Skeletal muscle satellite cell (primary cell): ENCODE data around the gene SF3A1.

Experiments used
- H3K27me3 ChIP-seq: 2 replicates; pipeline ENCODE4 v1.7.0; 2013; ENCODE audit warnings: low read length; ENCODE audit not compliant: control insufficient read depth, insufficient read depth
- H3K36me3 ChIP-seq: 2 replicates; pipeline ENCODE4 v1.7.0; 2013; ENCODE audit warnings: mild to moderate bottlenecking, control low read depth, low read length; ENCODE audit not compliant: insufficient read depth
- H3K4me1 ChIP-seq: 2 replicates; pipeline ENCODE4 v1.7.0; 2013; ENCODE audit warnings: low read length; ENCODE audit not compliant: control insufficient read depth, insufficient read depth
- H3K4me2 ChIP-seq: 2 replicates; pipeline ENCODE4 v1.7.0; 2013; ENCODE audit warnings: mild to moderate bottlenecking, low read length
- H3K4me3 ChIP-seq: 2 replicates; pipeline ENCODE4 v1.7.0; 2013; ENCODE audit warnings: low read length
- H3K9ac ChIP-seq: 2 replicates; pipeline ENCODE4 v1.7.0; 2013; ENCODE audit warnings: mild to moderate bottlenecking, low read depth, low read length, moderate library complexity
- H3K9me3 ChIP-seq: replicated peaks from 2 replicates; pipeline ENCODE4 v1.7.0; 2013; ENCODE audit warnings: mild to moderate bottlenecking, control low read depth, low read length

SF3A1 gene

DNA sequence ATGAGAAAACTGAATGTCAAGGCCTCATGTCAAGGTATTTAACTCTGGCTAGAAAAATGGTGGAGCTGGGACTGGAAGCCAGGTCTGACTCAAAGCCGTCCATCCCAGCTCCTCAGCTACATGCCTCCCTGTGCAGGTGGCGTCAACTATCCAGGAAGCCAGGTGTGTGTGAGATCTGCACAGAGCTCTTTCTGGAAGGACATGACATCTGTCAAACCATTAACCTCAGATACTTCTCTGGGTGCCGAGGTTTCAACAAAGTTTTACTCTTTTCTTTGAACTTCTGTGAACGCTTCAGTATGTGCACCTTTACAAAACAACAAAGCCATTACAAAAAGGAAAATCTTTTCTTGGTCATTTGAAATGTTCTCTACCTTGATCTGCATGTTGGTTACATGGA lies 60.4 kb downstream of the SF3A1 start:
- H3K4me1 ChIP-seq = peaks cover 2% of the 10 kb centered on the region
- H3K9ac ChIP-seq = no peak overlapping the region
- no peak overlapping the region for H3K4me2 ChIP-seq
- H3K9me3 ChIP-seq = no peaks in the 10 kb centered on the region
- no peak overlapping the region for H3K4me3 ChIP-seq
- peaks cover 77% of the 10 kb centered on the region for H3K36me3 ChIP-seq
- no peaks in the 10 kb centered on the region for H3K27me3 ChIP-seq

GRCh38 chr22:30295576-30295975 lies 61.1 kb downstream of the SF3A1 start:
- Histone ChIP-seq H3K36me3 (peaks cover 71% of the 10 kb centered on the region), H3K27me3 (no peaks in the 10 kb centered on the region), H3K9ac (no peak overlapping the region), H3K4me1 (peaks cover 10% of the 10 kb centered on the region), H3K9me3 (no peaks in the 10 kb centered on the region), H3K4me3 (no peak overlapping the region), H3K4me2 (no peak overlapping the region)

GRCh38 chr22:30294830-30295229 lies 61.9 kb downstream of the SF3A1 start:
- Histone ChIP-seq H3K36me3 (peaks cover 67% of the 10 kb centered on the region), H3K9ac (no peak overlapping the region), H3K4me3 (no peak overlapping the region)

GRCh38 chr22:30294066-30294465 lies 62.6 kb downstream of the SF3A1 start:
- Histone ChIP-seq H3K9ac (no peak overlapping the region), H3K4me2 (no peak overlapping the region), H3K27me3 (no peaks in the 10 kb centered on the region), H3K4me3 (no peak overlapping the region), H3K4me1 (peaks cover 19% of the 10 kb centered on the region), H3K9me3 (no peaks in the 10 kb centered on the region), H3K36me3 (peaks cover 63% of the 10 kb centered on the region)

More at GRCh38 chr22:30294830-30295229, 61.9 kb downstream of the SF3A1 start:
- no peak overlapping the region for H3K4me2 ChIP-seq
- H3K27me3 ChIP-seq = no peaks in the 10 kb centered on the region
- peaks cover 17% of the 10 kb centered on the region for H3K4me1 ChIP-seq
- no peaks in the 10 kb centered on the region for H3K9me3 ChIP-seq

- no peak overlapping the region for H3K4me2 ChIP-seq
- H3K4me3 ChIP-seq = no peak overlapping the region
- peaks cover 28% of the 10 kb centered on the region for H3K4me1 ChIP-seq
- peaks cover 53% of the 10 kb centered on the region for H3K36me3 ChIP-seq
- H3K27me3 ChIP-seq = no peaks in the 10 kb centered on the region
- no peaks in the 10 kb centered on the region for H3K9me3 ChIP-seq
- no peak overlapping the region for H3K9ac ChIP-seq
These were observed 63.7 kb downstream of the SF3A1 start for GRCh38 chr22:30293026-30293425.

DNA sequence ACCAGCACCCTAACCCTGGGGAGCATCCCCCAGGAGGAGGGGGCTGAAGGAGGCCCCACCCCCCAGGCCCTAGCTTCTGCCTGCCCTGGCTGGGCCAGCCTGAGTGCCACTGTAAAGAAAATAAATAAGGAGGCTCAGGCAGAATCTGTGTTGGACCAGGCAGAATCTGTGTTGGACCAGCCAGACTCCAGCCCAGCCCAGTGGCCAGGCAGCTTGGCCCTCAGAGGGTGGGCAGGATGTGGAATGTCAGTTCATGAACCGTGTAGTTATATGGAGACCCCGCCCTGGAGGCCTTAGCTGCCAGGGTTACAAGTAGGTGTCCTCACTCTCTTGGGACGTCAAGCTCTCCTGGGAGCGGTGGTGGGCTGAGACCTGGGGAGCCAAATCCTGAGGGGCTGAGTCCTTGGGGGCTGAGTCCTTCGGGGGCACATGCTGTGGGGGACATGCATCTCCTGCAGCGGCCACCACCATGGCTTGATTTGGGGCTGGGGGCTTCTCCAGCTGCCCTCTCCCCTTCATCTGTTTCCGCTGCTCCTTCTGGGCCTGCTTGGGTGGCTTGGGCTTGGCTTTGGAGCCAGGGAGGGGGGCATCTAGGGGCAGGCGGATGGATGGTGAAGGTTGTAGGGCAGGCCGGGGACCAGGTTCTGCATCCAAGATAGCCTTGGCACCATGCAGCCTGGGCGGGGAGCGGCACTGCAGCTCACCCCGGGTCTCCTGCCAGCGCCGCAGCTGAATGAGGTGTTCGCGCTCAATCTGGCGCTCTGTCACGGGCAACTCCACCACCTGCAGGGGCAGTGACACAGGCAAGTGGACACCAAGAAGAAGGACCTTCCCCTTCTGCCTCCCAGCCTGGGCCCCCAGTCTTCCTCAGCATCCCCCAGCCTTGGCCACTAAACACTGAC lies 64.4 kb downstream of the SF3A1 start:
- peaks cover 31% of the 10 kb centered on the region for H3K4me1 ChIP-seq
- H3K27me3 ChIP-seq = no peaks in the 10 kb centered on the region
- H3K9me3 ChIP-seq = no peaks in the 10 kb centered on the region
- H3K4me3 ChIP-seq = no peak overlapping the region
- no peak overlapping the region for H3K9ac ChIP-seq
- H3K4me2 ChIP-seq = no peak overlapping the region
- H3K36me3 ChIP-seq = peaks cover 48% of the 10 kb centered on the region

GRCh38 chr22:30291058-30291892 lies 65.4 kb downstream of the SF3A1 start:
- no peak overlapping the region for H3K4me3 ChIP-seq
- H3K9me3 ChIP-seq = no peaks in the 10 kb centered on the region
- peak overlapping the region; percentile 33 for H3K4me2 ChIP-seq
- H3K27me3 ChIP-seq = no peaks in the 10 kb centered on the region
- H3K36me3 ChIP-seq = peaks cover 38% of the 10 kb centered on the region
- peak overlapping the region; percentile 2 for H3K9ac ChIP-seq
- H3K4me1 ChIP-seq = peaks cover 31% of the 10 kb centered on the region

GRCh38 chr22:30290342-30291057 lies 66.2 kb downstream of the SF3A1 start:
- H3K9ac ChIP-seq = peak overlapping the region; percentile 57
- H3K36me3 ChIP-seq = peaks cover 35% of the 10 kb centered on the region

DNA sequence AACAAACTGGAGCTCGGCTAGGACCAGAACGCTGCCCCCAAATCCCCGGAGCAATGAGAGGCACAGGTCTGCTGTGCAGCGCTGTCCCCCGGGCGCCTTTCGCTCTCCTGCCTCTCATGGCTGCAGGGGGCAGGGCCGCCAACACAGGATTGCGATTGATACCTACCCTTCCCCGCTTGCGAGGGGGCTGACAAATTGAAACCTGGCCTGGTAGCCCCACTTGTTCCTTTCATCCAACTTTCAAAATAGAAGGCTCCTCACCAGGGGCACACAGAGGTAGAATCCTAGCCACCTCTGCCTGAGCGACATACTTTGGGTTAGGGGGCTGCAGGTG lies 66.7 kb downstream of the SF3A1 start:
- H3K4me2 ChIP-seq = peak overlapping the region; percentile 99
- peak overlapping the region; percentile 57 for H3K9ac ChIP-seq
- peaks cover 31% of the 10 kb centered on the region for H3K4me1 ChIP-seq
- peaks cover 30% of the 10 kb centered on the region for H3K36me3 ChIP-seq
- H3K4me3 ChIP-seq = peak overlapping the region; percentile 91
- H3K9me3 ChIP-seq = no peaks in the 10 kb centered on the region
- no peaks in the 10 kb centered on the region for H3K27me3 ChIP-seq

More at GRCh38 chr22:30290342-30291057, 66.2 kb downstream of the SF3A1 start:
- Histone ChIP-seq H3K27me3 (no peaks in the 10 kb centered on the region), H3K4me1 (peaks cover 31% of the 10 kb centered on the region), H3K9me3 (no peaks in the 10 kb centered on the region), H3K4me3 (no peak overlapping the region), H3K4me2 (peak overlapping the region; percentile 99)

GRCh38 chr22:30289141-30289979 lies 67.3 kb downstream of the SF3A1 start, which contains the start of gene CASTOR1:
TSS of gene CASTOR1 (minus strand) at chr22:30289505. CDS start at chr22:30289497, 8 bp downstream.
- peaks cover 31% of the 10 kb centered on the region for H3K4me1 ChIP-seq
- peak within 1 kb of the TSS; percentile 91 for H3K4me3 ChIP-seq
- H3K36me3 ChIP-seq = peaks cover 24% of the 10 kb centered on the region
- peak within 1 kb of the TSS; percentile 85 for H3K9ac ChIP-seq
- no peaks in the 10 kb centered on the region for H3K9me3 ChIP-seq
- H3K4me2 ChIP-seq = peak within 1 kb of the TSS; percentile 99
- H3K27me3 ChIP-seq = no peaks in the 10 kb centered on the region
